ENCODE results near the gene ICOS.

The ICOS gene

DNA sequence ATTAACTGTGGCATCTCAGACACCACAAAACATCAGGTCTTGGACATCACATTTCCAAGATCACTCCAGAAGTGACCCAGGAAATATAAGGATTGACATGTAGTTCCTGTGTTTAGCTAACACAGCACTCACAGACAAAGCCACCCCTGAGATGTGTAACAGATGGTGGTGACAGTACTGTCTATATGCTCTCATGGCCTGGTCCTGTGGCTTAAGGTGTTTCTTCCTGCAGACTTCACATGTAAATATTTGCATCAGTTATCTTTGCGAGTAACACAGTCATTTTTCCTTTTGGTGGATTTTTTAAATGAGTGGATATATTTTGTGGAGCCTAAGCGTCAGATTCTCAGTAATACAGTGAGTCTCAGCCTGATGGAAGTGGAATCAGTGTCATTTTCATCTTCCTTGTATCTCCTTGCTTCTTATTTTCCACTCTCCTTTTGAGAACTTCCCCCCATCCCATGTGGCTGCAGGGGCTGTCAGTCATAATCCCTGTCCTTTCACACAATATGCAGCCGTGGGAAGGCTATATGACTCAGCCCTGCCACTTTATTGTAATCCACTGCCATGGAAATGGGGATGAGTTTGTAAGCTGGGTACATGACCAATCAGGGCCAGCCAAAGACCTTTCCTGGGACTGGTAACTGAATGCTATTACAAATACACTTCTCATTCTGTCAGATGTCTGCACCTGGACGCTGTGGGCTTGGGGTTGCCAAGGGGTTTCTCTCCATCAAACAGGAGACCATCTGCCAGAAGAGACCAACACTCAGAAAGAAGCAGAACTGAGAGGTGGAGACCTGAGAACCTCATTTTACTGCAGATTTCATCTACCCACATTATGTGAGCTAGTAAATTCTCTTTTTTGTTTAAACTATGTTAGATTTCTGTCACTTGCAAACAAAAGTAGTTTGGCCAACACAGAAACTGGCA is 74.3 kb downstream of the ICOS start:
- no peak for DNase-seq (ENCODE audit: low read depth, low spot score)

Data from brain pericyte (primary cell).